ENCODE data around the gene NFS1. TPM values are rescaled to one million over a fixed set of nuclear protein-coding genes. Genes with fewer than 3 reads are reported as not detected.
A peak's percentile ranks its signal among the peaks of the same experiment; 100 is the strongest.

Gene NFS1
- total RNA-seq, 3 donors from 2014 or later: 31.7 to 39.7 (median 36.1) TPM

GRCh38 chr20:35699957-35700624, 939 bp upstream of the NFS1 start:
- peaks cover 5% of the 10 kb centered on the region for H3K36me3 ChIP-seq
- intact Hi-C loops (cut with DNase I; ENCODE audit: low total_unique reads): no loop called here
- peaks cover 5 to 6% of the 10 kb centered on the region in 2 donors for H3K4me1 ChIP-seq
- TF ChIP-seq POLR2A (IDR thresholded peaks at IDR 0.05) (no peak), POLR2AphosphoS5 (IDR thresholded peaks at IDR 0.05) (no peak), CTCF (IDR thresholded peaks at IDR 0.05) (no peak)
- no peaks in the 10 kb centered on the region for H3K9me3 ChIP-seq
- H3K27me3 ChIP-seq: no peaks in the 10 kb centered on the region
- peak overlapping the region; percentile 83 to 99 (median 96) for H3K4me3 ChIP-seq
- no peak for DNase-seq (ENCODE audit: low spot score in 2 of 2)
- H3K27ac ChIP-seq: peak overlapping the region; percentile 93 to 97

- H3K9me3 ChIP-seq: no peaks in the 10 kb centered on the region
- intact Hi-C loops (cut with DNase I; ENCODE audit: low total_unique reads): no loop called here
- DNase-seq (ENCODE audit: low spot score in 2 of 2): no peak
- peak overlapping the region; percentile 83 to 99 (median 96) for H3K4me3 ChIP-seq
- TF ChIP-seq CTCF (IDR thresholded peaks at IDR 0.05): no peak
- peaks cover 5% of the 10 kb centered on the region for H3K36me3 ChIP-seq
- H3K27me3 ChIP-seq: no peaks in the 10 kb centered on the region
- peak overlapping the region; percentile 93 to 97 for H3K27ac ChIP-seq
- H3K4me1 ChIP-seq: peaks cover 5 to 6% of the 10 kb centered on the region in 2 donors
Measured at GRCh38 chr20:35698298-35699126, 640 bp downstream of the NFS1 start.

- peaks cover 5 to 6% of the 10 kb centered on the region in 2 donors for H3K4me1 ChIP-seq
- H3K9me3 ChIP-seq: no peaks in the 10 kb centered on the region
- H3K36me3 ChIP-seq: no peaks in the 10 kb centered on the region
- intact Hi-C loops (cut with DNase I; ENCODE audit: low total_unique reads): no loop called here
- TF ChIP-seq POLR2A (IDR thresholded peaks at IDR 0.05) (no peak), POLR2AphosphoS5 (IDR thresholded peaks at IDR 0.05) (no peak), CTCF (IDR thresholded peaks at IDR 0.05) (no peak)
- H3K27me3 ChIP-seq: no peaks in the 10 kb centered on the region
- H3K4me3 ChIP-seq: peak overlapping the region; percentile 83 to 99 (median 96)
- H3K27ac ChIP-seq: no peak overlapping the region
- no peak for DNase-seq (ENCODE audit: low spot score in 2 of 2)
Measured at GRCh38 chr20:35697696-35698297, 1.4 kb downstream of the NFS1 start.

GRCh38 chr20:35695978-35696377, 3.2 kb downstream of the NFS1 start:
- no peaks in the 10 kb centered on the region for H3K36me3 ChIP-seq
- peaks cover 5 to 6% of the 10 kb centered on the region in 2 donors for H3K4me1 ChIP-seq
- H3K9me3 ChIP-seq: no peaks in the 10 kb centered on the region
- no peak overlapping the region for H3K27ac ChIP-seq
- TF ChIP-seq POLR2AphosphoS5 (IDR thresholded peaks at IDR 0.05) (no peak), POLR2A (IDR thresholded peaks at IDR 0.05) (no peak), CTCF (IDR thresholded peaks at IDR 0.05) (no peak)
- intact Hi-C loops (cut with DNase I; ENCODE audit: low total_unique reads): no loop called here
- H3K27me3 ChIP-seq: no peaks in the 10 kb centered on the region
- no peak for DNase-seq (ENCODE audit: low spot score in 2 of 2)
- no peak overlapping the region for H3K4me3 ChIP-seq
